ENCODE measurements around the gene METRN.

- TF ChIP-seq CTCF (IDR thresholded peaks at IDR 0.05): no peak
- TF ChIP-seq POLR2A (IDR thresholded peaks at IDR 0.05): no peak
Observed at GRCh38 chr16:702341-702740, 12.6 kb upstream of the METRN start.

Data from body of pancreas (tissue), 4 donors.